CD4-positive, alpha-beta T cell treated with Interleukin-15 for 4 hours (primary cell): Measurements from ENCODE around the gene CLEC12A.

ENCODE experiments used
- DNase-seq: peaks from one replicate; pipeline ENCODE4 v3.0.0-alpha.2; 2020; ENCODE audit warnings: low spot score

Gene CLEC12A

DNA sequence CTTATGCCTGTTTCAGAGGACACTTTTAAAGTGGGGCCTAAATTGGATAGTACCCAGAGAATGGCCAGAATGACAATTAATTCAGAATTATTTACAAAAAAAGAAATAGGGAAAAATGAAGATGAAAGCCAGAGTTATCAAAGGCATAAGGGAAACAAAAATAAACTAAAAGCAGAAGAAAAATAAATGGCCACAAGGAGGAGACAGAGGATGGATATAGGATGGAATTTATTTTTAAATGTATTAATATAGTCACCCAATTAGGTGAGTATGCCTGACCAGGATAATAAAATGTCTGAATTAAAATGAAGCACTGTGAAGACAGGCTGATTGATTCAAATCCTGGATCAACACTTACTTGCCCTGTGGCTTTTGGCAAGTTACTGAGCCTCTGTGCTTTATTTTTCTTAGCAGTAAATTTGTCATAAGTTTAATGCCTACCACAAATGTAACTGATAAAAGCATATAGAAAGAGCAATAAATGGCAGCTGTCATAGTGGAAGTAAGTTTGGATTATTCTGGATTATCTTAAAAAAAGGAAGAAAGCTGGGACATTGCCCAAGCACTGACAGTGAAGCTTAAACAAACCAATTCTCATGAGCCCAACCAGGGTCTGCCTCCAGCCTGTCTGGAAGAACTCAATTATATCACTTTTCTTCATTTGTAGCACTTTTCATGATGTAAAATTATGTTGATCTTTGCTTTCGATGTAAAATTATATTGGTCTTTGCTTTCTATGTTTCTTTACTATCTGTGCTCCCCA lies 62.8 kb downstream of the CLEC12A start:
- DNase-seq = no peak
